Epithelial cell of prostate (primary cell): ENCODE results near the gene CLCN3.
A peak's percentile ranks its signal among the peaks of the same experiment; 100 is the strongest.
"Not testable (repeated sequence)": the region's sequence is repeated elsewhere in the genome, so short reads cannot be mapped to it uniquely, and the experiment has no call there.

Experiments
- DNase-seq: peaks from one replicate; pipeline ENCODE4 v3.0.0-alpha.2; 2011; ENCODE audit warnings: low read depth, low spot score
- H3K27ac ChIP-seq: fragments of 450-650 bp; 2 replicates; pipeline ENCODE4 v1.5.1; 2017; ENCODE audit warnings: mild to moderate bottlenecking

Gene CLCN3

GRCh38 chr4:169678951-169679591, 58.7 kb downstream of the CLCN3 start:
- not testable (repeated sequence) for H3K27ac ChIP-seq, DNase-seq

GRCh38 chr4:169682372-169683047, 62.1 kb downstream of the CLCN3 start:
- DNase-seq = no peak
- no peak overlapping the region for H3K27ac ChIP-seq

GRCh38 chr4:169689681-169690080, 69.3 kb downstream of the CLCN3 start:
- no peak for DNase-seq
- no peak overlapping the region for H3K27ac ChIP-seq

- DNase-seq = no peak
- H3K27ac ChIP-seq = no peak overlapping the region
Measured at GRCh38 chr4:169690787-169691186, 70.4 kb downstream of the CLCN3 start.

GRCh38 chr4:169698331-169698730, 78.0 kb downstream of the CLCN3 start:
- no peak overlapping the region for H3K27ac ChIP-seq
- DNase-seq = no peak

- H3K27ac ChIP-seq = no peak overlapping the region
- DNase-seq = no peak
Measured at GRCh38 chr4:169707958-169708643, 87.7 kb downstream of the CLCN3 start.

- no peak for DNase-seq
- H3K27ac ChIP-seq = no peak overlapping the region
Measured at GRCh38 chr4:169715826-169716225, 95.4 kb downstream of the CLCN3 start.

GRCh38 chr4:169716677-169717076, 96.3 kb downstream of the CLCN3 start:
- no peak for DNase-seq
- H3K27ac ChIP-seq = no peak overlapping the region

- H3K27ac ChIP-seq = no peak overlapping the region
- no peak for DNase-seq
Measured at GRCh38 chr4:169720529-169720928, 100.2 kb downstream of the CLCN3 start.

- no peak overlapping the region for H3K27ac ChIP-seq
- no peak for DNase-seq
Measured at GRCh38 chr4:169723207-169723965, 103.0 kb downstream of the CLCN3 start.

GRCh38 chr4:169724260-169724659, 103.9 kb downstream of the CLCN3 start:
- DNase-seq = no peak
- no peak overlapping the region for H3K27ac ChIP-seq

- DNase-seq = no peak
- no peak overlapping the region for H3K27ac ChIP-seq
Measured at GRCh38 chr4:169727616-169728015, 107.2 kb downstream of the CLCN3 start.

GRCh38 chr4:169730564-169730963, 110.2 kb downstream of the CLCN3 start:
- no peak for DNase-seq
- H3K27ac ChIP-seq = no peak overlapping the region

GRCh38 chr4:169738604-169739003, 118.2 kb downstream of the CLCN3 start:
- not testable (repeated sequence) for H3K27ac ChIP-seq, DNase-seq

- DNase-seq = no peak
Measured at GRCh38 chr4:169741569-169741968, 121.2 kb downstream of the CLCN3 start.

GRCh38 chr4:169744601-169745000, 124.2 kb downstream of the CLCN3 start:
- no peak for DNase-seq

More at GRCh38 chr4:169741569-169741968, 121.2 kb downstream of the CLCN3 start:
- no peak overlapping the region for H3K27ac ChIP-seq

GRCh38 chr4:169745291-169745690, 124.9 kb downstream of the CLCN3 start:
- no peak for DNase-seq
- H3K27ac ChIP-seq = no peak overlapping the region

More at GRCh38 chr4:169744601-169745000, 124.2 kb downstream of the CLCN3 start:
- no peak overlapping the region for H3K27ac ChIP-seq

GRCh38 chr4:169756971-169757574, 136.7 kb downstream of the CLCN3 start:
- H3K27ac ChIP-seq = peak overlapping the region; percentile 23
- DNase-seq = no peak

GRCh38 chr4:169757575-169758184, 137.3 kb downstream of the CLCN3 start, which contains the start of gene HPF1:
Gene HPF1 (minus strand): TSS chr4:169757944. CDS start chr4:169757877, 67 bp downstream.
- H3K27ac ChIP-seq = peak within 1 kb of the TSS; percentile 23
- DNase-seq = peak; percentile 24
